K562 (cell line): Measurements from ENCODE around the gene HHIPL1. TPM values are rescaled to one million over a fixed set of nuclear protein-coding genes. Genes with fewer than 3 reads are reported as not detected.

Source experiments
- ATAC-seq: fragments of 200-7000 bp; cut with Tn5 transposase; 3 replicates; pipeline ENCODE4 v1.9.1; 2020; ENCODE audit warnings: moderate library complexity
- BruUV-seq: library from RNA; stranded (reverse); fragments of 400-500 nt; replicated peaks from 2 replicates; lab custom pipeline; 2021; lab: Mats Ljungman, UMichigan
- CTCF ChIA-PET: fragments of 300-600 bp; formaldehyde crosslinking; extraction: SDS; loops from one replicate; lab custom pipeline; 2021; ENCODE audit warnings: low intra/inter-chr PET ratio; lab: Yijun Ruan, JAX
- POLR2A ChIA-PET: fragments of 300-600, 350-650 bp; sonication (Branson Sonifier 250); formaldehyde crosslinking; extraction: SDS; loops from one replicate; lab custom pipeline; 2021; ENCODE audit warnings: antibody characterized with exemption, inconsistent platforms; lab: Yijun Ruan, JAX
- DNase-seq, 4 experiments: peaks; one replicate each; pipeline versions ENCODE4 v3.0.0 to v3.0.0-alpha.2; 2011 to 2018; ENCODE audit warnings: low spot score in 3 of 4, mixed read lengths in 3 of 4; ENCODE audit errors: extremely low read depth in 1 of 4
- FAIRE-seq: peaks from 2 replicates; lab custom pipeline; 2011; peaks lifted over from hg19 to GRCh38; lab: Jason Lieb, UNC
- H2AFZ ChIP-seq: 2 replicates; pipeline ENCODE4 v1.6.0; 2011; ENCODE audit warnings: low read depth, low read length, control low read depth, inconsistent platforms
- H3K27ac ChIP-seq: fragments of 200-600 bp; 3 replicates; pipeline ENCODE4 v1.8.0; 2011; ENCODE audit warnings: low read depth, mild to moderate bottlenecking, control low read depth, inconsistent platforms, low read length, moderate library complexity, mixed read lengths; ENCODE audit errors: extremely low read depth
- H3K27me3 ChIP-seq, 2 experiments: fragments of 300-600 bp in 1 of 2; 2 replicates in 1 of 2; 3 replicates in 1 of 2; pipeline versions ENCODE4 v1.6.0 to v1.8.0; 2011; ENCODE audit warnings: inconsistent platforms in 2 of 2, low read length in 2 of 2, mild to moderate bottlenecking in 1 of 2, mixed read lengths in 1 of 2, moderate library complexity in 1 of 2; ENCODE audit not compliant: control insufficient read depth in 2 of 2, insufficient read depth in 2 of 2
- H3K36me3 ChIP-seq: fragments of 300-600 bp; 3 replicates; pipeline ENCODE4 v1.8.0; 2011; ENCODE audit warnings: mild to moderate bottlenecking, low read length, inconsistent platforms; ENCODE audit not compliant: control insufficient read depth, insufficient read depth
- H3K4me1 ChIP-seq, 2 experiments: fragments of 200-600 bp in 1 of 2; replicated peaks in 1 of 2; 2 replicates in 1 of 2; 3 replicates in 1 of 2; pipeline versions ENCODE4 v1.5.1 to v1.8.0; 2011; ENCODE audit warnings: inconsistent platforms in 2 of 2, low read length in 2 of 2, mild to moderate bottlenecking in 1 of 2, mixed read lengths in 1 of 2, moderate library complexity in 1 of 2; ENCODE audit not compliant: control insufficient read depth in 2 of 2, insufficient read depth in 2 of 2
- H3K4me2 ChIP-seq: 2 replicates; pipeline ENCODE4 v1.6.1; 2011; ENCODE audit warnings: low read length, control low read depth, inconsistent platforms, mixed read lengths; ENCODE audit not compliant: insufficient read depth
- H3K4me3 ChIP-seq: fragments of 200-600 bp; sonication (generic), shearing (Covaris generic); 2 replicates; pipeline ENCODE4 v1.5.1; 2016; ENCODE audit warnings: control low read depth, inconsistent platforms
- H3K79me2 ChIP-seq: fragments of 200-600 bp; 3 replicates; pipeline ENCODE4 v1.8.0; 2011; ENCODE audit warnings: low read length, inconsistent platforms; ENCODE audit not compliant: control insufficient read depth, insufficient read depth
- H3K9ac ChIP-seq, 2 experiments: 2 replicates each; pipeline versions ENCODE4 v1.6.0 to v1.6.1; 2011; ENCODE audit warnings: low read depth in 2 of 2, low read length in 2 of 2, control low read depth in 1 of 2, inconsistent platforms in 1 of 2, mild to moderate bottlenecking in 1 of 2, mixed read lengths in 1 of 2; ENCODE audit not compliant: insufficient read depth in 1 of 2
- H3K9me1 ChIP-seq: one replicate; pipeline ENCODE4 v1.6.0; 2011; ENCODE audit warnings: inconsistent platforms, mild to moderate bottlenecking, low read length, moderate library complexity; ENCODE audit not compliant: control insufficient read depth, insufficient read depth
- H3K9me3 ChIP-seq: replicated peaks from 2 replicates; pipeline ENCODE4 v1.5.1; 2011; ENCODE audit warnings: low read depth, low read length, inconsistent platforms; ENCODE audit not compliant: control insufficient read depth, insufficient read depth
- H4K20me1 ChIP-seq: replicated peaks from 2 replicates; pipeline ENCODE4 v1.6.1; 2011; ENCODE audit warnings: low read length, inconsistent platforms, mixed read lengths; ENCODE audit not compliant: control insufficient read depth, insufficient read depth
- CBFB ChIP-seq: sonication (generic); formaldehyde crosslinking; IDR thresholded peaks from 2 replicates; pipeline ENCODE4 v1.4.0; 2020; ENCODE audit warnings: mild to moderate bottlenecking, missing genetic modification reagents
- ESRRA ChIP-seq: fragments of 450-650 bp; IDR thresholded peaks from 2 replicates; pipeline ENCODE4 v1.6.1; 2014; ENCODE audit warnings: low read depth, mild to moderate bottlenecking, moderate library complexity, borderline replicate concordance
- FOSL1 ChIP-seq: fragments of 200-800 bp; sonication (Bioruptor generic); conservative IDR thresholded peaks from 2 replicates; pipeline ENCODE4 v1.6.1; 2016; ENCODE audit warnings: missing genetic modification characterization, missing compliant biosample characterization
- KDM1A ChIP-seq, 2 experiments: fragments of 450-650 bp; IDR thresholded peaks; 2 replicates each; pipeline ENCODE4 v1.6.1; 2016; ENCODE audit warnings: mild to moderate bottlenecking in 2 of 2
- MEIS2 ChIP-seq: fragments of 450-650 bp; IDR thresholded peaks from 2 replicates; pipeline ENCODE4 v1.6.1; 2014; ENCODE audit warnings: mild to moderate bottlenecking; ENCODE audit not compliant: partially characterized antibody
- RBM25 ChIP-seq: fragments of 200-400 bp; formaldehyde crosslinking; IDR thresholded peaks from 2 replicates; pipeline ENCODE4 v1.6.1; 2018; ENCODE audit warnings: low read length, low read depth, moderate library complexity; ENCODE audit not compliant: severe bottlenecking
- WGBS: fragments of 100-300 bp; shearing (Covaris generic); methylation state at CpG from one replicate; pipeline ENCODE4 v1.1.6; 2016; ENCODE audit warnings: low coverage, mixed read lengths; ENCODE audit not compliant: insufficient coverage; ENCODE audit errors: missing lambda C conversion rate; 5-methylcytosine and 5-hydroxymethylcytosine counted together
- in situ Hi-C: fragments of 300-500 bp; cut with MboI; formaldehyde crosslinking; loops from 4 replicates; pipeline ENCODE4 v1.15.0; 2018; ENCODE audit warnings: inconsistent platforms, mixed read lengths
- intact Hi-C: fragments of 100-400 bp; cut with micrococcal nuclease; formaldehyde crosslinking; loops from 2 replicates; pipeline ENCODE4 v1.14.2; 2022
- polyA plus RNA-seq, 8 experiments: library from polyadenylated mRNA; depleted of rRNA in 4 of 8; stranded (reverse) in 5 of 8; unstranded in 3 of 8; fragments of >200 nt; fragmentation: Nextera tagmentation in 2 of 8; fragmentation: Illumina TruSeq in 1 of 8; extraction: Ambion mirVana in 2 of 8; extraction: Trizol in 1 of 8; gene quantifications; 2 replicates each; pipeline versions ENCODE4 v1.2.1 to v1.2.3, GENCODE V29; 2011 to 2014; ENCODE audit warnings: inconsistent platforms in 1 of 8, missing spikeins in 1 of 8
- total RNA-seq, 7 experiments: library from RNA; depleted of rRNA in 6 of 7; stranded (reverse); fragments of >200 nt in 6 of 7; fragmentation: Illumina TruSeq in 2 of 7; extraction: Trizol in 2 of 7; gene quantifications; 2 replicates each; pipeline versions ENCODE4 v1.2.1 to v1.2.3, GENCODE V29; 2011 to 2021; ENCODE audit warnings: low replicate concordance in 1 of 7
- TF ChIP-seq, protein P1 (sequence below), 2 experiments: IDR thresholded peaks in 1 of 2; conservative IDR thresholded peaks in 1 of 2; 2 replicates each; pipeline ENCODE4 v1.6.1; 2016; ENCODE audit warnings: low read depth in 2 of 2, mild to moderate bottlenecking in 1 of 2, missing compliant biosample characterization in 1 of 2, missing genetic modification characterization in 1 of 2, moderate library complexity in 1 of 2

Gene HHIPL1
- total and polyA plus RNA-seq, 9 of the 15 experiments (the other 6 are each of a cell fraction or from before 2014, with no cell fraction given): not detected

GRCh38 chr14:99608591-99608990, 36.3 kb upstream of the HHIPL1 start:
- TF ChIP-seq FOSL1 (tag) (no peak), KDM1A (IDR thresholded peaks at IDR 0.05) (peak in 1 of 2 experiments; percentile 23; a peak in 1 of 4 replicates), RBM25 (peak; percentile 76), ESRRA (peak; percentile 50; the same call in 1 of the 2 replicates)
- Histone ChIP-seq H3K4me2 (no peak overlapping the region), H3K27me3 (no peaks in the 10 kb centered on the region), H3K36me3 (no peaks in the 10 kb centered on the region), H3K4me1 (peaks cover 18 to 32% of the 10 kb centered on the region in 2 experiments), H3K9me1 (no peaks in the 10 kb centered on the region), H4K20me1 (no peaks in the 10 kb centered on the region), H2AFZ (no peak overlapping the region), H3K9ac (no peak overlapping the region), H3K4me3 (no peak overlapping the region), H3K27ac (no peak overlapping the region), H3K9me3 (no peaks in the 10 kb centered on the region), H3K79me2 (peaks cover 1% of the 10 kb centered on the region; the same call in 2 of the 3 replicates)
- DNase-seq (no peak), ATAC-seq (no peak), FAIRE-seq (no peak)
- CTCF ChIA-PET: no interaction called here
- intact Hi-C loops: no loop called here
- 69% methylated on average over 2 of the region's 2 CpGs for WGBS
- no TSS peak for BruUV-seq
- POLR2A ChIA-PET: no interaction called here
- in situ Hi-C loops: no loop called here

DNA sequence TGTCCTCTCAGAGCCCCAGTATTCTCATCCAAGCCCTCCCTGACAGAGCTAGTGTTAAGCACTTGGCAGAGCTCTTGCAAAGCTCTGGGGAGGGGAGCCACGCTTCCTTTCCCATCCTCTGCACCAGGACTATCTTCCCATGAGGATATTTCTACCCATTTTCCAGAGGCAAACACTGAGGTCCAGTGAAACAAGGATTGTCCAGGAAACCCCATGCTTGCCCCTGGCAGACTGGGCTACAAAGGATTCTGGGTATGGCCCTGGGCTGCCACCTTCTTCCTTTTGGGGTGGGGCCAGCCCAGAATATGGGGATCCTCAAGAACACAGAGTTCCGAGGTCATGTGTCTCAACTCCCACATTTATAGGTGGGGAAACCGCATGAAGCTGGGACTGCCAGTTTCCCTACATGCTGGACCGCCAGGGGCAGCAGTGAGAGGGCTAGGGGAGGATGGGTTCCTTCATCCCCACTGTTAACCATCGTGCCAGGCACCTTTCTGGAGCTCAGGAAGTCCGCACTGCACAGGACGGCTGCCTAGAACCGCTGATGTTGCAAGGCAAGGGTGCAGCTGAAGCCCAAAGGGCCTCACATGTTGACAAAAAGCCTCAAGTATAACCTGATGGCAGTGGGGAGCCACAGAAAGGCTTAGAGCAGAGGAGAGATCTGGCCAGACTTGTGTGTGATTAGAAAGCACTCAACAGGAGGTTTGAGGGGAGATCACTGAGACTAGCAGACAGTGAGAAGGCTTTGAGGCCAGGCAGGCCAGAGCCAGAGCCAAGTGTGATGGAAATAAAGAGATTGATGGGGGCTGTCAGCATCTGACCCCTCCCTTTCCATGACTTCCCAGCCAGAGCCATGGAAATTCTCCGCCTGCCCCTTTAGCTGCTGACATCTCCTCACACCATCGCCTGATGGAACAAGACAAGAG, 35.4 kb upstream of the HHIPL1 start:
- no peaks in the 10 kb centered on the region for H3K79me2 ChIP-seq
- no peak overlapping the region for H3K4me2 ChIP-seq
- H3K9me3 ChIP-seq: no peaks in the 10 kb centered on the region
- H3K4me3 ChIP-seq: no peak overlapping the region
- FAIRE-seq (no peak), DNase-seq (no peak), ATAC-seq (no peak)
- no peaks in the 10 kb centered on the region for H3K9me1 ChIP-seq
- POLR2A ChIA-PET: interaction anchor here (1.1 kb wide), 1 partner anchor 129 kb away, joined by 3 read pairs; the partner anchor contains the start of genes CCNK and SETD3
- no peak overlapping the region for H2AFZ ChIP-seq
- H3K4me1 ChIP-seq: peaks cover 18 to 29% of the 10 kb centered on the region in 2 experiments
- H3K9ac ChIP-seq: no peak overlapping the region
- WGBS: 52% methylated on average over 8 of the region's 10 CpGs
- in situ Hi-C loops: no loop called here
- 0 out of 2 replicates have a peak, but pooled peaks cover 2% of the 10 kb centered on the region for H4K20me1 ChIP-seq
- BruUV-seq: no TSS peak
- CTCF ChIA-PET: no interaction called here
- H3K27me3 ChIP-seq: no peaks in the 10 kb centered on the region
- no peak overlapping the region for H3K27ac ChIP-seq
- H3K36me3 ChIP-seq: no peaks in the 10 kb centered on the region
- intact Hi-C loops: no loop called here
- TF ChIP-seq, protein P1, sequence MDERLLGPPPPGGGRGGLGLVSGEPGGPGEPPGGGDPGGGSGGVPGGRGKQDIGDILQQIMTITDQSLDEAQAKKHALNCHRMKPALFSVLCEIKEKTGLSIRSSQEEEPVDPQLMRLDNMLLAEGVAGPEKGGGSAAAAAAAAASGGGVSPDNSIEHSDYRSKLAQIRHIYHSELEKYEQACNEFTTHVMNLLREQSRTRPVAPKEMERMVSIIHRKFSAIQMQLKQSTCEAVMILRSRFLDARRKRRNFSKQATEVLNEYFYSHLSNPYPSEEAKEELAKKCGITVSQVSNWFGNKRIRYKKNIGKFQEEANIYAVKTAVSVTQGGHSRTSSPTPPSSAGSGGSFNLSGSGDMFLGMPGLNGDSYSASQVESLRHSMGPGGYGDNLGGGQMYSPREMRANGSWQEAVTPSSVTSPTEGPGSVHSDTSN (CRISPR knock-in tag; IDR thresholded peaks at IDR 0.05; ENCODE audit: low read depth): no peak
- TF ChIP-seq, protein P1 (tag; conservative IDR thresholded peaks at IDR 0.05; ENCODE audit: low read depth): peak; percentile 34; the same call in 1 of the 2 replicates
- TF ChIP-seq RBM25: peak; percentile 41
- no peak for TF ChIP-seq CBFB (CRISPR knock-in tag)
- peak; percentile 52 for TF ChIP-seq MEIS2
